SK-N-SH treated with all-trans-retinoic acid at 6 μM for 48 hours (cell line): ENCODE measurements around the gene PTEN.
A peak's percentile ranks its signal among the peaks of the same experiment; 100 is the strongest.
"Not testable (repeated sequence)": the region's sequence is repeated elsewhere in the genome, so short reads cannot be mapped to it uniquely, and the experiment has no call there.

Experiments used
- ATAC-seq: fragments of 200-7000 bp; cut with Tn5 transposase; 3 replicates; pipeline ENCODE4 v1.9.1; 2020; ENCODE audit warnings: mild to moderate bottlenecking, moderate library complexity
- BACH2 ChIP-seq: fragments of 250-450 bp; sonication (Bioruptor Pico); IDR thresholded peaks from 2 replicates; pipeline ENCODE4 v1.9.0; 2021; ENCODE audit warnings: mild to moderate bottlenecking, borderline replicate concordance
- CREB5 ChIP-seq: fragments of 250-450 bp; sonication (Bioruptor Pico); IDR thresholded peaks from 2 replicates; pipeline ENCODE4 v1.5.1; 2020; ENCODE audit warnings: low read depth, mild to moderate bottlenecking, moderate library complexity
- CSDC2 ChIP-seq: fragments of 250-450 bp; sonication (Bioruptor Pico); IDR thresholded peaks from 2 replicates; pipeline ENCODE4 v1.5.0; 2020; ENCODE audit warnings: mild to moderate bottlenecking, moderate library complexity
- CSRNP3 ChIP-seq: fragments of 250-450 bp; sonication (Bioruptor Pico); IDR thresholded peaks from 2 replicates; pipeline ENCODE4 v1.5.1; 2021; ENCODE audit warnings: mild to moderate bottlenecking, moderate library complexity
- ESRRG ChIP-seq: fragments of 250-450 bp; sonication (Bioruptor Pico); IDR thresholded peaks from 2 replicates; pipeline ENCODE4 v1.6.1; 2021; ENCODE audit warnings: mild to moderate bottlenecking
- GLIS3 ChIP-seq: fragments of 250-450 bp; sonication (Bioruptor Pico); IDR thresholded peaks from 2 replicates; pipeline ENCODE4 v1.5.0; 2020; ENCODE audit warnings: mild to moderate bottlenecking, moderate library complexity
- ISL1 ChIP-seq: fragments of 250-450 bp; sonication (Bioruptor Pico); IDR thresholded peaks from 2 replicates; pipeline ENCODE4 v2.1.2; 2022; ENCODE audit warnings: mild to moderate bottlenecking, moderate library complexity
- OSR1 ChIP-seq: fragments of 250-450 bp; sonication (Bioruptor Pico); IDR thresholded peaks from 2 replicates; pipeline ENCODE4 v1.8.0; 2022; ENCODE audit warnings: moderate library complexity, mild to moderate bottlenecking, inconsistent platforms
- PATZ1 ChIP-seq: fragments of 250-450 bp; sonication (Bioruptor Pico); IDR thresholded peaks from 2 replicates; pipeline ENCODE4 v1.8.0; 2020; ENCODE audit warnings: mild to moderate bottlenecking, moderate library complexity, borderline replicate concordance
- POU6F1 ChIP-seq: fragments of 250-450 bp; sonication (Bioruptor Pico); IDR thresholded peaks from 2 replicates; pipeline ENCODE4 v1.8.0; 2021; ENCODE audit warnings: low read depth, mild to moderate bottlenecking, moderate library complexity, borderline replicate concordance
- PPARA ChIP-seq: fragments of 250-450 bp; sonication (Bioruptor Pico); IDR thresholded peaks from 2 replicates; pipeline ENCODE4 v1.5.0; 2020; ENCODE audit warnings: mild to moderate bottlenecking, borderline replicate concordance
- RARB ChIP-seq: fragments of 250-450 bp; sonication (Bioruptor Pico); IDR thresholded peaks from 2 replicates; pipeline ENCODE4 v1.8.0; 2021; ENCODE audit warnings: mild to moderate bottlenecking, moderate library complexity
- SNAI2 ChIP-seq: fragments of 250-450 bp; sonication (Bioruptor Pico); IDR thresholded peaks from 2 replicates; pipeline ENCODE4 v1.5.0; 2020; ENCODE audit warnings: mild to moderate bottlenecking, moderate library complexity
- TCF4 ChIP-seq: fragments of 250-450 bp; sonication (Bioruptor Pico); IDR thresholded peaks from 2 replicates; pipeline ENCODE4 v1.8.0; 2021; ENCODE audit warnings: mild to moderate bottlenecking, moderate library complexity, borderline replicate concordance
- TOX ChIP-seq: fragments of 250-450 bp; sonication (Bioruptor Pico); IDR thresholded peaks from 2 replicates; pipeline ENCODE4 v1.8.0; 2021; ENCODE audit warnings: mild to moderate bottlenecking, moderate library complexity, borderline replicate concordance
- TSHZ2 ChIP-seq: fragments of 250-450 bp; sonication (Bioruptor Pico); IDR thresholded peaks from 2 replicates; pipeline ENCODE4 v1.5.0; 2020; ENCODE audit warnings: mild to moderate bottlenecking, moderate library complexity
- ZC3H10 ChIP-seq: fragments of 250-450 bp; sonication (Bioruptor Pico); IDR thresholded peaks from 2 replicates; pipeline ENCODE4 v1.5.1; 2021; ENCODE audit warnings: mild to moderate bottlenecking, moderate library complexity
- ZFP3 ChIP-seq: fragments of 250-450 bp; sonication (Bioruptor Pico); IDR thresholded peaks from 2 replicates; pipeline ENCODE4 v1.5.0; 2020; ENCODE audit warnings: mild to moderate bottlenecking, moderate library complexity
- ZFP30 ChIP-seq: fragments of 450-650 bp; formaldehyde crosslinking; IDR thresholded peaks from 2 replicates; pipeline ENCODE4 v1.5.0; 2022; ENCODE audit warnings: mild to moderate bottlenecking, moderate library complexity
- ZNF565 ChIP-seq: fragments of 450-650 bp; formaldehyde crosslinking; conservative IDR thresholded peaks from 2 replicates; pipeline ENCODE4 v1.5.0; 2020; ENCODE audit warnings: low read depth, mild to moderate bottlenecking, moderate library complexity
- ZNF70 ChIP-seq: fragments of 450-650 bp; formaldehyde crosslinking; IDR thresholded peaks from 2 replicates; pipeline ENCODE4 v1.5.0; 2020; ENCODE audit warnings: mild to moderate bottlenecking, moderate library complexity
- ZNF8 ChIP-seq: fragments of 450-650 bp; formaldehyde crosslinking; IDR thresholded peaks from 2 replicates; pipeline ENCODE4 v1.5.0; 2020; ENCODE audit warnings: mild to moderate bottlenecking, moderate library complexity

The PTEN gene

GRCh38 chr10:87850742-87851205 lies 12.7 kb upstream of the PTEN start:
- ATAC-seq, result peak; percentile 96
- TF ChIP-seq TOX (CRISPR knock-in tag), result no peak
- no peak for TF ChIP-seq ZNF565
- TF ChIP-seq BACH2 (CRISPR knock-in tag), result no peak

GRCh38 chr10:87852089-87852488 lies 11.3 kb upstream of the PTEN start:
- ATAC-seq, result no peak
- TF ChIP-seq CSDC2 (CRISPR knock-in tag) (no peak), ESRRG (CRISPR knock-in tag) (no peak), GLIS3 (CRISPR knock-in tag) (no peak), RARB (no peak), ZFP30 (CRISPR knock-in tag) (no peak), ZC3H10 (CRISPR knock-in tag) (no peak), TCF4 (CRISPR knock-in tag) (no peak), OSR1 (no peak), TSHZ2 (CRISPR knock-in tag) (no peak), ZNF70 (CRISPR knock-in tag) (no peak), PATZ1 (CRISPR knock-in tag) (no peak)

- not testable (repeated sequence) for ATAC-seq
These were observed 8.2 kb upstream of the PTEN start for GRCh38 chr10:87855247-87855646.

GRCh38 chr10:87855665-87856064 lies 7.8 kb upstream of the PTEN start:
- ATAC-seq, result not testable (repeated sequence)

- no peak for TF ChIP-seq GLIS3 (CRISPR knock-in tag)
- TF ChIP-seq ZNF70 (CRISPR knock-in tag), result no peak
- no peak for TF ChIP-seq CSRNP3 (CRISPR knock-in tag)
- no peak for TF ChIP-seq ZC3H10 (CRISPR knock-in tag)
- TF ChIP-seq BACH2 (CRISPR knock-in tag), result no peak
- TF ChIP-seq TOX (CRISPR knock-in tag), result no peak
- TF ChIP-seq SNAI2 (CRISPR knock-in tag), result no peak
- no peak for TF ChIP-seq ZFP3
- TF ChIP-seq ZNF8 (CRISPR knock-in tag), result no peak
- TF ChIP-seq ISL1, result no peak
- TF ChIP-seq OSR1, result no peak
- TF ChIP-seq PPARA (CRISPR knock-in tag), result no peak
- no peak for TF ChIP-seq POU6F1
- TF ChIP-seq ESRRG (CRISPR knock-in tag), result no peak
- TF ChIP-seq CREB5 (CRISPR knock-in tag), result no peak
- no peak for TF ChIP-seq PATZ1 (CRISPR knock-in tag)
These were observed 3.1 kb upstream of the PTEN start for GRCh38 chr10:87860156-87860795.

More at GRCh38 chr10:87860156-87860795, 3.1 kb upstream of the PTEN start:
- peak; percentile 17 for ATAC-seq
